Vagina (tissue), 2 donors: ENCODE measurements around the gene TMEM98.

Experiments used
- POLR2A ChIP-seq, 2 donors: fragments of 450-650 bp; IDR thresholded peaks; one replicate each; pipeline ENCODE4 v1.6.1; 2017; ENCODE audit warnings: antibody characterized with exemption in 2 of 2, mild to moderate bottlenecking in 2 of 2, moderate library complexity in 2 of 2
- POLR2AphosphoS5 ChIP-seq, 2 donors: sonication (generic); formaldehyde crosslinking; IDR thresholded peaks; one replicate each; pipeline ENCODE4 v1.9.0; 2017; ENCODE audit warnings: antibody characterized with exemption in 2 of 2, mild to moderate bottlenecking in 2 of 2, low read depth in 1 of 2; ENCODE audit not compliant: insufficient read depth in 1 of 2
- TF ChIP-seq, protein P1 (sequence below), 3 experiments: fragments of 450-650 bp in 2 of 3; fragments of 200-600 bp in 1 of 3; sonication (generic) in 1 of 3; IDR thresholded peaks; one replicate each; pipeline ENCODE4 v1.5.1; 2017 to 2019; ENCODE audit warnings: antibody characterized with exemption in 3 of 3, mild to moderate bottlenecking in 2 of 3, moderate library complexity in 2 of 3

DNA sequence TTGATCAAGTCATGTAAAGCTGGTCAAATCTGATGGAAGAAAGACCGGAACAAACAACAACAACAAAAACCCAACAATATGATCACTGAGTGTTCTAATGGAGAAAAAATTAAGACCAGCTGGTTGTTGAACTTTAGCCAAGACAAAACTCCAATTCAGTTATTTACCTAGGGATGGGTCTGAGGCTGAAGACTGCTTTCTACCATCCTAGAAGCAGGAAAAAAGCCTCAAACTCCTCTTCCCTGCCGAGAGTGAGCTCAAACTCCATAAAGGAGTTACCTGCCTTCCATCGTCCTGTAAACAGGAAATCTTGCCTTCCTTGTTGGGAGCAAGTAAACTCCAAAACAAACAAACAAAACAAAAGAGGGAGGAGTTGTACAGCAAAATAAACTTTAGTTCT lies 23.1 kb upstream of the TMEM98 start:
- TF ChIP-seq, protein P1, sequence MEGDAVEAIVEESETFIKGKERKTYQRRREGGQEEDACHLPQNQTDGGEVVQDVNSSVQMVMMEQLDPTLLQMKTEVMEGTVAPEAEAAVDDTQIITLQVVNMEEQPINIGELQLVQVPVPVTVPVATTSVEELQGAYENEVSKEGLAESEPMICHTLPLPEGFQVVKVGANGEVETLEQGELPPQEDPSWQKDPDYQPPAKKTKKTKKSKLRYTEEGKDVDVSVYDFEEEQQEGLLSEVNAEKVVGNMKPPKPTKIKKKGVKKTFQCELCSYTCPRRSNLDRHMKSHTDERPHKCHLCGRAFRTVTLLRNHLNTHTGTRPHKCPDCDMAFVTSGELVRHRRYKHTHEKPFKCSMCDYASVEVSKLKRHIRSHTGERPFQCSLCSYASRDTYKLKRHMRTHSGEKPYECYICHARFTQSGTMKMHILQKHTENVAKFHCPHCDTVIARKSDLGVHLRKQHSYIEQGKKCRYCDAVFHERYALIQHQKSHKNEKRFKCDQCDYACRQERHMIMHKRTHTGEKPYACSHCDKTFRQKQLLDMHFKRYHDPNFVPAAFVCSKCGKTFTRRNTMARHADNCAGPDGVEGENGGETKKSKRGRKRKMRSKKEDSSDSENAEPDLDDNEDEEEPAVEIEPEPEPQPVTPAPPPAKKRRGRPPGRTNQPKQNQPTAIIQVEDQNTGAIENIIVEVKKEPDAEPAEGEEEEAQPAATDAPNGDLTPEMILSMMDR (IDR thresholded peaks at IDR 0.05) = no peak
- no peak for TF ChIP-seq POLR2A (IDR thresholded peaks at IDR 0.05)
- TF ChIP-seq POLR2AphosphoS5 (IDR thresholded peaks at IDR 0.05; ENCODE audit: insufficient read depth in 1 of 2, low read depth in 1 of 2) = no peak
